GM23248 (cell line): ENCODE measurements around the gene PTPRD.

ENCODE experiments used
- EZH2 ChIP-seq: fragments of 200-600 bp; sonication (generic); IDR thresholded peaks from 2 replicates; pipeline ENCODE4 v1.6.1; 2018; ENCODE audit warnings: antibody characterized with exemption, mild to moderate bottlenecking; ENCODE audit not compliant: insufficient read depth, poor library complexity, severe bottlenecking
- EZH2phosphoT487 ChIP-seq: fragments of 200-600 bp; sonication (generic); IDR thresholded peaks from 2 replicates; pipeline ENCODE4 v1.6.1; 2018; ENCODE audit warnings: antibody characterized with exemption, moderate library complexity, mild to moderate bottlenecking, low read depth; ENCODE audit not compliant: insufficient read depth

- TF ChIP-seq EZH2: no peak
- no peak for TF ChIP-seq EZH2phosphoT487
Measured at GRCh38 chr9:8549214-8549613, 2063.6 kb downstream of the PTPRD start.
